Measurements from ENCODE around the gene TGFA.

Gene TGFA

GRCh38 chr2:70517804-70518203 is 35.8 kb downstream of the TGFA start:
- H3K27ac ChIP-seq (ENCODE audit: poor library complexity, severe bottlenecking): peak overlapping the region; percentile 97
- ATAC-seq (ENCODE audit: low read depth) (no peak), DNase-seq (ENCODE audit: low spot score) (no peak)
- peaks cover 74% of the 10 kb centered on the region for H3K4me1 ChIP-seq (ENCODE audit: insufficient read depth, poor library complexity, severe bottlenecking)
- H3K27me3 ChIP-seq (ENCODE audit: insufficient read depth, poor library complexity, severe bottlenecking): no peaks in the 10 kb centered on the region
- no peaks in the 10 kb centered on the region for H3K9me3 ChIP-seq (ENCODE audit: severe bottlenecking)
- peaks cover 38% of the 10 kb centered on the region for H3K36me3 ChIP-seq (ENCODE audit: low read depth)
- no peak for TF ChIP-seq CTCF (IDR thresholded peaks at IDR 0.05; ENCODE audit: poor library complexity, severe bottlenecking)
- H3K4me3 ChIP-seq (ENCODE audit: severe bottlenecking): no peak overlapping the region

GRCh38 chr2:70516596-70516995 is 37.0 kb downstream of the TGFA start:
- no peak for TF ChIP-seq CTCF (IDR thresholded peaks at IDR 0.05; ENCODE audit: poor library complexity, severe bottlenecking)
- ATAC-seq (ENCODE audit: low read depth) (peak; percentile 42), DNase-seq (ENCODE audit: low spot score) (no peak)
- H3K9me3 ChIP-seq (ENCODE audit: severe bottlenecking): no peaks in the 10 kb centered on the region
- H3K4me3 ChIP-seq (ENCODE audit: severe bottlenecking): no peak overlapping the region
- H3K36me3 ChIP-seq (ENCODE audit: low read depth): peaks cover 44% of the 10 kb centered on the region
- H3K27ac ChIP-seq (ENCODE audit: poor library complexity, severe bottlenecking): peak overlapping the region; percentile 97
- peaks cover 67% of the 10 kb centered on the region for H3K4me1 ChIP-seq (ENCODE audit: insufficient read depth, poor library complexity, severe bottlenecking)
- no peaks in the 10 kb centered on the region for H3K27me3 ChIP-seq (ENCODE audit: insufficient read depth, poor library complexity, severe bottlenecking)

- H3K9me3 ChIP-seq (ENCODE audit: severe bottlenecking): no peaks in the 10 kb centered on the region
- no peak for ATAC-seq (ENCODE audit: low read depth)
- TF ChIP-seq CTCF (IDR thresholded peaks at IDR 0.05; ENCODE audit: poor library complexity, severe bottlenecking): no peak
- H3K27me3 ChIP-seq (ENCODE audit: insufficient read depth, poor library complexity, severe bottlenecking): no peaks in the 10 kb centered on the region
- H3K27ac ChIP-seq (ENCODE audit: poor library complexity, severe bottlenecking): peak overlapping the region; percentile 97
- no peak overlapping the region for H3K4me3 ChIP-seq (ENCODE audit: severe bottlenecking)
- H3K36me3 ChIP-seq (ENCODE audit: low read depth): peaks cover 50% of the 10 kb centered on the region
- DNase-seq (ENCODE audit: low spot score): no peak
- H3K4me1 ChIP-seq (ENCODE audit: insufficient read depth, poor library complexity, severe bottlenecking): peaks cover 69% of the 10 kb centered on the region
Observed at GRCh38 chr2:70515938-70516337, 37.7 kb downstream of the TGFA start.

- H3K4me3 ChIP-seq (ENCODE audit: severe bottlenecking): no peak overlapping the region
- peak overlapping the region; percentile 97 for H3K27ac ChIP-seq (ENCODE audit: poor library complexity, severe bottlenecking)
- H3K4me1 ChIP-seq (ENCODE audit: insufficient read depth, poor library complexity, severe bottlenecking): peaks cover 69% of the 10 kb centered on the region
- H3K36me3 ChIP-seq (ENCODE audit: low read depth): peaks cover 60% of the 10 kb centered on the region
- no peaks in the 10 kb centered on the region for H3K9me3 ChIP-seq (ENCODE audit: severe bottlenecking)
- no peaks in the 10 kb centered on the region for H3K27me3 ChIP-seq (ENCODE audit: insufficient read depth, poor library complexity, severe bottlenecking)
- DNase-seq (ENCODE audit: low spot score): no peak
- no peak for TF ChIP-seq CTCF (IDR thresholded peaks at IDR 0.05; ENCODE audit: poor library complexity, severe bottlenecking)
- peak; percentile 14; the same call in 1 of the 3 replicates for ATAC-seq (ENCODE audit: low read depth)
Observed at GRCh38 chr2:70514612-70515055, 39.0 kb downstream of the TGFA start.

GRCh38 chr2:70513738-70514137 is 39.9 kb downstream of the TGFA start:
- no peak overlapping the region for H3K4me3 ChIP-seq (ENCODE audit: severe bottlenecking)
- H3K9me3 ChIP-seq (ENCODE audit: severe bottlenecking): no peaks in the 10 kb centered on the region
- peak overlapping the region; percentile 97 for H3K27ac ChIP-seq (ENCODE audit: poor library complexity, severe bottlenecking)
- no peaks in the 10 kb centered on the region for H3K27me3 ChIP-seq (ENCODE audit: insufficient read depth, poor library complexity, severe bottlenecking)
- ATAC-seq (ENCODE audit: low read depth) (no peak), DNase-seq (ENCODE audit: low spot score) (no peak)
- peaks cover 52% of the 10 kb centered on the region for H3K36me3 ChIP-seq (ENCODE audit: low read depth)
- H3K4me1 ChIP-seq (ENCODE audit: insufficient read depth, poor library complexity, severe bottlenecking): peaks cover 70% of the 10 kb centered on the region
- no peak for TF ChIP-seq CTCF (IDR thresholded peaks at IDR 0.05; ENCODE audit: poor library complexity, severe bottlenecking)

Data from RWPE2 (cell line).